ENCODE results near the gene GDF7. TPM values are rescaled to one million over a fixed set of nuclear protein-coding genes. Genes with fewer than 3 reads are reported as not detected.

Gene GDF7
- total RNA-seq, result under 1 TPM; 0.14 to 0.73 (median 0.14) TPM
- long read RNA-seq, donor 1, full-length matches to known transcripts, result 1 of 3 reads
- long read RNA-seq, donor 1, partial matches to known transcripts, result 0 of 3 reads
- long read RNA-seq, donor 1, other reads (novel, unspliced or antisense), result 2 of 3 reads
- long read RNA-seq, donor 2, result 0 reads

DNA sequence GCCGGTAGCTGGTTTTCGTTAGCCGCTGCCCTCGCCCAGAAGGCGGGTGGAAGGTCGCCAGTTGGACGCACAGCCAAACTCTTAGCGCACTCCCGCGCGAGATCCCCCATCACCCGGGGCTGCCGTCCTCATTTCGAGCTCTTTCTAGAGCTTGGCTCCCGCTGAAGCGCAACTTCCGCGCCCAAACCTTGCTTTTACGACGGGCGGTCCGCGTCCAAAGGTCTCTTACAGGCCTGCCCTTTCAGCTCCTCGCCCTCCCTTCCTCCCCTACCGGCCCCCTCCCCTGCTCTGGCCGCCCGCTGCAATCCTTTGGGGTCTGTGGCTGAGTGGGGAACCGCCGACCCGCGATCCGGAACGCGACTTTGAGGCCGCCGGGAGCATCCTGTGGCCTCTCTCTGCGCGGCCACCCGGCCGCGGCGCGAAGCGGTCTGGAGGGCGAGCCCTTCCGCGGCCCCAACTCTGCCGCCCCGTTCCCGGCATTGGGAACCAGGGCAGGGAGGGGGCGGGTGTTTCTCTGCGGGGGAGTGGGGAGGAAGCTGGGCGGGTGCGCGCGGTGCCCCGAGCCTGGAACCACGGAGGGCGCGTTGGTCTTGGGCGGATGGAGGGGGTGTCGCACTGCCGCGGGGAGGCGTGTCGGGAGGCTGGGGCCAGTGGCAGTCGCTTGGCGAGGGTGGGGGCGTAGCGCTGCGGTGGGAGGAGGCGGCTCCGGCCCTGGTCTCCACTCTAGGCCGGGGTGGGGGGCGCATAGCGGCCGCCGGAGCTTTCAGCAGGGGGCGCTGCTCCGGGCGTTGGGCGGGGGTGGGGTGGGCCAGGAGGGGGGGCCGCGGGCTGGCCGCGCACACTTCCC lies at the start of gene GDF7:
Gene GDF7, plus strand, starts transcription at position 841 of the 847 bp plus-strand sequence. CDS start 96 bp downstream, outside the sequence.
- ATAC-seq (peak; percentile 48), DNase-seq (peak in 2 of 3 donors; percentile 61 to 73)
- Histone ChIP-seq H3K4me1 (ENCODE audit: low read depth) (peaks cover 22% of the 10 kb centered on the region), H3K4me3 (no peak within 1 kb of the TSS), H3K36me3 (ENCODE audit: low read depth) (no peaks in the 10 kb centered on the region), H3K9me3 (no peaks in the 10 kb centered on the region)
- TF ChIP-seq, protein P1, sequence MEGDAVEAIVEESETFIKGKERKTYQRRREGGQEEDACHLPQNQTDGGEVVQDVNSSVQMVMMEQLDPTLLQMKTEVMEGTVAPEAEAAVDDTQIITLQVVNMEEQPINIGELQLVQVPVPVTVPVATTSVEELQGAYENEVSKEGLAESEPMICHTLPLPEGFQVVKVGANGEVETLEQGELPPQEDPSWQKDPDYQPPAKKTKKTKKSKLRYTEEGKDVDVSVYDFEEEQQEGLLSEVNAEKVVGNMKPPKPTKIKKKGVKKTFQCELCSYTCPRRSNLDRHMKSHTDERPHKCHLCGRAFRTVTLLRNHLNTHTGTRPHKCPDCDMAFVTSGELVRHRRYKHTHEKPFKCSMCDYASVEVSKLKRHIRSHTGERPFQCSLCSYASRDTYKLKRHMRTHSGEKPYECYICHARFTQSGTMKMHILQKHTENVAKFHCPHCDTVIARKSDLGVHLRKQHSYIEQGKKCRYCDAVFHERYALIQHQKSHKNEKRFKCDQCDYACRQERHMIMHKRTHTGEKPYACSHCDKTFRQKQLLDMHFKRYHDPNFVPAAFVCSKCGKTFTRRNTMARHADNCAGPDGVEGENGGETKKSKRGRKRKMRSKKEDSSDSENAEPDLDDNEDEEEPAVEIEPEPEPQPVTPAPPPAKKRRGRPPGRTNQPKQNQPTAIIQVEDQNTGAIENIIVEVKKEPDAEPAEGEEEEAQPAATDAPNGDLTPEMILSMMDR (IDR thresholded peaks at IDR 0.05), result no peak
- intact Hi-C loops (cut with DNase I, micrococcal nuclease), result no loop called here

DNA sequence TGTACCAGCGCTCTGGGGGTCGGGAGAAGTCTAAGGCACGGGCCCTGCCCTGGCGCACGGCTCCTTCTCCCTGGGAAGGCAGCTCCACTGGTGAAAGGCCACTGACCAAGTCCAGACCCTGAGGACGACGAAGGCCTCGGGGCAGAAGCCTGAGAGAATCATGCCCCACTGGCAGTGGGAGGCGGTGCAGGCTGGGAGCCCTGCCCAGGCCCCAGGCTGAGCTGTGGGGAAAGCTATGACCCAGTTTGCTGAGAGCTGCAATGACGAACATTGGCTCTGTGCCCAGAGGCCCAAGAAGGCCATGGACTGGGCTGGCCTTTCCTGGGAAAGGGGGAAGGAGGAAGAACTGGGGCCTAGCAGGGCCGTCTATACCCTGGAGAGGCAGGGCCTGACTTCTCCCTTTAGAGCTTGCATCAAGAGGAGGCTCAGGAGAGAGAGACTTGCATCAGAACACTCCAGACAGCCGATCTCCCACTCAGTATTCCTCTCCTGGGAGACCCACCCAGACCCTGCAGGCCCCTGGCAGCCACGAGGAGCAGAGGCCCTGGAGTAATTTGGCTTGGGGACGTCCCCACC lies 49.0 kb upstream of the GDF7 start:
- peak; percentile 86 to 92 (median 89) for DNase-seq
- no peak overlapping the region for H3K4me3 ChIP-seq

DNA sequence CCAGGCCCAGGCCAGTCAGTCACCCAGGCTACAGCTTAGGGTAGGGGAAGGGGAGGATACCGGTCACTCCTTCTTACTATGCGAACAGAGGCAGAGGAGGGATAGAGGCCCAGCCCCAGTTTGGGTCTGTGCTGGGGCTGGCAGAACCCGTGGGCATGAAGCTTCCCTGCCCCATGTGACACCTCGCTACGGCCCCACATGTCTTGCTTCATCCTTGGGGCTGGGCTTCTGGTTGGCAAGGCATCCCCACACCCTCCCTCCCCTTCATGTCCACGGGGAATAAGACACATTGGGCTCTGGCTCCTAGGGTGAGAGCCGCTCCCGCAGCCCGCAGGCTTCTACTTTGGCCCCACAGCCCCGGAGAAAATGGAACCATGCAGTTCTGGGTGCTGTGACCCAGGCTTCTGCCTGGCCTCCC lies 48.5 kb upstream of the GDF7 start:
- ATAC-seq, result peak; percentile 2
- TF ChIP-seq, protein P1 (IDR thresholded peaks at IDR 0.05), result no peak
- Histone ChIP-seq H3K4me3 (no peak overlapping the region), H3K36me3 (ENCODE audit: low read depth) (no peaks in the 10 kb centered on the region), H3K9me3 (no peaks in the 10 kb centered on the region), H3K4me1 (ENCODE audit: low read depth) (peaks cover 11% of the 10 kb centered on the region)
- peak in 2 of 3 donors; percentile 43 to 65 for DNase-seq
- intact Hi-C loops (cut with DNase I, micrococcal nuclease), result no loop called here

More for the DNA sequence above, 49.0 kb upstream of the GDF7 start:
- H3K36me3 ChIP-seq (ENCODE audit: low read depth), result no peaks in the 10 kb centered on the region
- no peaks in the 10 kb centered on the region for H3K9me3 ChIP-seq
- peak; percentile 86 for ATAC-seq
- TF ChIP-seq, protein P1 (IDR thresholded peaks at IDR 0.05), result peak; percentile 23
- peaks cover 11% of the 10 kb centered on the region for H3K4me1 ChIP-seq (ENCODE audit: low read depth)
- intact Hi-C loops (cut with DNase I, micrococcal nuclease), result no loop called here

DNA sequence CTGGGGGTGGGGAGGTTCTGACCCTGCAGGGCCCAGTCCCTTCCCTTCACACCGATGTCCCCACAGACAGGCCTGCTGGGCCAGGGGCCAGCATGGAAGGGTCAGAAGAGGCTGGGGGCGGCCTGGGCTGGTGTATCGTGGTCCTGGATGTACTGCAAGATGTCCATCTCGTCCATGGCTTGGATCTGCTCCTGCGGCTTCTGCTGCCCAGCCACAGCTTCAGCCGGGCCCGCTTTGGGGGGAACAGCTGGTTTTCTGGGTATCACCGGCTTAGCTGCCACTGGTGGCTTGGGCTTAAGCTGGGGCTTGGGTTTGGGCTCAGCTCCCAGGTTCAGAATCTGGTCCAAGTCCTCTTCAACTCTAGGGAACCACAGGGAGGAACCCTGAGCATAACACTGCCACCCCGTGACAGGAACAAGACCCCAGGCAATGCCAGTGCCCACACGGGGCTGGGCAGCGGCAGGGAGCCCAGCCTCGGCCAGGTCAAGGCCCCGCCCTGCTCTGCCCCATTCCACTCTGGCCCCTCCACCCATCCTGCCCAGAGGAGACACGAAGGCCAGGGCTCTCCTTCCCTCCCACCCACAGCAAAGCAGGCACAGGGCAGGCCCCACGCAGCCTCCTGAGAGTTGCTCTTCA lies 47.9 kb upstream of the GDF7 start:
- TF ChIP-seq, protein P1 (IDR thresholded peaks at IDR 0.05), result no peak
- H3K36me3 ChIP-seq (ENCODE audit: low read depth), result no peaks in the 10 kb centered on the region
- H3K4me3 ChIP-seq, result no peak overlapping the region
- no peaks in the 10 kb centered on the region for H3K9me3 ChIP-seq
- ATAC-seq (no peak), DNase-seq (peak in 2 of 3 donors; percentile 32 to 45)
- intact Hi-C loops (cut with DNase I, micrococcal nuclease), result no loop called here
- H3K4me1 ChIP-seq (ENCODE audit: low read depth), result peaks cover 11% of the 10 kb centered on the region

DNA sequence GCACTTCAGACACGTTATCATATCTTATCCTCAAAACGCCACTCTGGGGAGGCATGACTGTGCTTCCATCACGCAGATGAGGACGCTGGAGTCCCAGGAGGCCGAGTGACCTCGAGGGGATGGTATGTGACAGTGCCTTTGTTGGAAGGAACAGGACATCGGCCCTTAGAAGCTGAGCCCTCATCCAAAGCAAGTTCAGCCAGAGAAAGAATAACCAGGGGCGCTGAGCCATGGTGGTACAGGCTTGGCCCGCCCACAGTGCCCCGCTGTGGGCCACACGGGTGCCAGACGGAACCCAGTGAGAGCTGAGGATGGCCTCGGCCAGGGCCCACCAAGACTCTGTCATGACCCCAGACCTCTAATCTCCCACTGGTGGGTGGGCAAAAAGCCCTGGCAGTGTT lies 47.3 kb upstream of the GDF7 start:
- Histone ChIP-seq H3K9me3 (no peaks in the 10 kb centered on the region), H3K4me3 (no peak overlapping the region), H3K36me3 (ENCODE audit: low read depth) (no peaks in the 10 kb centered on the region), H3K4me1 (ENCODE audit: low read depth) (peaks cover 8% of the 10 kb centered on the region)
- no peak for ATAC-seq
- TF ChIP-seq, protein P1 (IDR thresholded peaks at IDR 0.05), result no peak
- intact Hi-C loops (cut with DNase I, micrococcal nuclease), result no loop called here
- peak in 1 of 3 donors; percentile 30 for DNase-seq
